KMS-11 (cell line): ENCODE results near the gene PTPN4.

Experiments used
- H2AFZ ChIP-seq: fragments of 200-600 bp; sonication (generic); 2 replicates; pipeline ENCODE4 v1.6.1; 2016; ENCODE audit warnings: antibody characterized with exemption, mixed run types, low read depth
- H3K27ac ChIP-seq: fragments of 200-600 bp; sonication (generic); 2 replicates; pipeline ENCODE4 v1.6.1; 2016; ENCODE audit warnings: mild to moderate bottlenecking, mixed run types
- H3K27me3 ChIP-seq: fragments of 200-600 bp; sonication (generic); 2 replicates; pipeline ENCODE4 v1.6.1; 2017; ENCODE audit warnings: mild to moderate bottlenecking, low read depth, mixed run types, moderate library complexity; ENCODE audit not compliant: insufficient read depth
- H3K36me3 ChIP-seq: fragments of 200-600 bp; sonication (generic); 2 replicates; pipeline ENCODE4 v1.6.1; 2017; ENCODE audit warnings: mild to moderate bottlenecking, mixed run types; ENCODE audit not compliant: insufficient read depth
- H3K4me1 ChIP-seq: fragments of 200-600 bp; sonication (generic); 2 replicates; pipeline ENCODE4 v1.6.1; 2016; ENCODE audit warnings: mild to moderate bottlenecking, low read depth, mixed run types; ENCODE audit not compliant: poor library complexity, severe bottlenecking
- H3K4me2 ChIP-seq: fragments of 200-600 bp; sonication (generic); 2 replicates; pipeline ENCODE4 v1.7.0; 2016; ENCODE audit warnings: mild to moderate bottlenecking, mixed run types
- H3K4me3 ChIP-seq: fragments of 200-600 bp; sonication (generic); IDR thresholded peaks from 2 replicates; pipeline ENCODE4 v1.6.1; 2017; ENCODE audit warnings: low read depth, low read length, mixed read lengths; ENCODE audit not compliant: insufficient read depth
- H3K79me2 ChIP-seq: fragments of 200-600 bp; sonication (generic); 2 replicates; pipeline ENCODE4 v1.6.1; 2016; ENCODE audit warnings: low read depth, mixed run types; ENCODE audit not compliant: insufficient read depth
- H3K9ac ChIP-seq: fragments of 200-600 bp; sonication (generic); 2 replicates; pipeline ENCODE4 v1.6.1; 2016; ENCODE audit warnings: mild to moderate bottlenecking, mixed run types
- H4K20me1 ChIP-seq: fragments of 200-600 bp; sonication (generic); 2 replicates; pipeline ENCODE4 v1.6.1; 2016; ENCODE audit warnings: mild to moderate bottlenecking, mixed run types; ENCODE audit not compliant: insufficient read depth
- TF ChIP-seq, protein P1 (sequence below): fragments of 200-600 bp; sonication (generic); conservative IDR thresholded peaks from 2 replicates; pipeline ENCODE4 v1.6.1; 2017; ENCODE audit warnings: low read depth, mild to moderate bottlenecking, antibody characterized with exemption, low read length, moderate library complexity, mixed read lengths

Gene PTPN4

GRCh38 chr2:119862127-119862889, 102.6 kb downstream of the PTPN4 start:
- no peak overlapping the region for H3K27ac ChIP-seq
- H3K27me3 ChIP-seq = no peaks in the 10 kb centered on the region
- no peaks in the 10 kb centered on the region for H3K4me1 ChIP-seq
- no peak overlapping the region for H3K4me3 ChIP-seq
- no peaks in the 10 kb centered on the region; the same call in 1 of the 2 replicates for H3K79me2 ChIP-seq
- no peaks in the 10 kb centered on the region for H3K36me3 ChIP-seq
- no peak overlapping the region for H3K4me2 ChIP-seq
- H4K20me1 ChIP-seq = no peaks in the 10 kb centered on the region
- TF ChIP-seq, protein P1, sequence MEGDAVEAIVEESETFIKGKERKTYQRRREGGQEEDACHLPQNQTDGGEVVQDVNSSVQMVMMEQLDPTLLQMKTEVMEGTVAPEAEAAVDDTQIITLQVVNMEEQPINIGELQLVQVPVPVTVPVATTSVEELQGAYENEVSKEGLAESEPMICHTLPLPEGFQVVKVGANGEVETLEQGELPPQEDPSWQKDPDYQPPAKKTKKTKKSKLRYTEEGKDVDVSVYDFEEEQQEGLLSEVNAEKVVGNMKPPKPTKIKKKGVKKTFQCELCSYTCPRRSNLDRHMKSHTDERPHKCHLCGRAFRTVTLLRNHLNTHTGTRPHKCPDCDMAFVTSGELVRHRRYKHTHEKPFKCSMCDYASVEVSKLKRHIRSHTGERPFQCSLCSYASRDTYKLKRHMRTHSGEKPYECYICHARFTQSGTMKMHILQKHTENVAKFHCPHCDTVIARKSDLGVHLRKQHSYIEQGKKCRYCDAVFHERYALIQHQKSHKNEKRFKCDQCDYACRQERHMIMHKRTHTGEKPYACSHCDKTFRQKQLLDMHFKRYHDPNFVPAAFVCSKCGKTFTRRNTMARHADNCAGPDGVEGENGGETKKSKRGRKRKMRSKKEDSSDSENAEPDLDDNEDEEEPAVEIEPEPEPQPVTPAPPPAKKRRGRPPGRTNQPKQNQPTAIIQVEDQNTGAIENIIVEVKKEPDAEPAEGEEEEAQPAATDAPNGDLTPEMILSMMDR = no peak
- no peak overlapping the region for H3K9ac ChIP-seq
- H2AFZ ChIP-seq = no peak overlapping the region

DNA sequence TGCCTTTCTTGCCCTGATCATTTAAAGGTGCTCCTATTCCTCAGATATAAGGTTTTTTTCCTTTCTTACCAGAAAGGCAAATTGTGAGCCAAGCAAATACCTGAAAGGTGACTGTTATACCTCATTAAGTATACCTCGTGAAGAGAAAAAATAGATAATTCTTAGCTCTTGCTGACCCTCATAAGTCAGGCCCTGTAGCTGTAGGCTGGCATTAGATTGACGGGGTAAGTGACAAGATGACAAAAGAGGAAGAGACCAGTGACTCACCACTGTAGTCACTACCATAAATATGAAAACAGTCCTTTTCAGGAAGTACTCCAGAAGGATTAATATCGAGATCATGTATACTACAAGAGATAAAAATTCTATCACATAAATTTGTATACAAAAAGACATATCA, 104.6 kb downstream of the PTPN4 start:
- H3K4me3 ChIP-seq = no peak overlapping the region
- H3K4me2 ChIP-seq = no peak overlapping the region
- no peaks in the 10 kb centered on the region for H3K4me1 ChIP-seq
- no peak overlapping the region for H2AFZ ChIP-seq
- no peaks in the 10 kb centered on the region for H3K79me2 ChIP-seq
- no peaks in the 10 kb centered on the region for H3K27me3 ChIP-seq
- no peaks in the 10 kb centered on the region for H4K20me1 ChIP-seq
- TF ChIP-seq, protein P1 = no peak
- H3K27ac ChIP-seq = no peak overlapping the region
- no peaks in the 10 kb centered on the region for H3K36me3 ChIP-seq
- H3K9ac ChIP-seq = no peak overlapping the region

GRCh38 chr2:119871725-119872124, 112.0 kb downstream of the PTPN4 start:
- Histone ChIP-seq H4K20me1 (no peaks in the 10 kb centered on the region), H3K4me1 (peaks cover 8% of the 10 kb centered on the region), H3K79me2 (no peaks in the 10 kb centered on the region), H3K27ac (no peak overlapping the region), H3K4me2 (no peak overlapping the region), H3K27me3 (no peaks in the 10 kb centered on the region), H3K4me3 (no peak overlapping the region), H3K9ac (no peak overlapping the region), H3K36me3 (no peaks in the 10 kb centered on the region), H2AFZ (no peak overlapping the region)
- TF ChIP-seq, protein P1 = no peak

GRCh38 chr2:119873350-119874315, 113.9 kb downstream of the PTPN4 start:
- Histone ChIP-seq H3K27ac (no peak overlapping the region), H3K27me3 (no peaks in the 10 kb centered on the region), H3K79me2 (no peaks in the 10 kb centered on the region), H3K4me1 (peaks cover 8% of the 10 kb centered on the region), H4K20me1 (no peaks in the 10 kb centered on the region), H3K4me3 (no peak overlapping the region), H3K4me2 (no peak overlapping the region), H3K9ac (no peak overlapping the region), H2AFZ (no peak overlapping the region), H3K36me3 (no peaks in the 10 kb centered on the region)
- TF ChIP-seq, protein P1 = no peak
